ENCODE measurements around the gene FREY1. TPM values are rescaled to one million over a fixed set of nuclear protein-coding genes. Genes with fewer than 3 reads are reported as not detected.

Gene FREY1
- total and polyA plus RNA-seq, 2 of the 8 experiments (the other 6 are each of a cell fraction or from before 2014, with no cell fraction given), result 0.32 to 1.1 TPM

- no peak overlapping the region; the same call in 1 of the 2 replicates for H4K8ac ChIP-seq (ENCODE audit: extremely low read depth, insufficient read depth, low read length)
- H3K14ac ChIP-seq (ENCODE audit: insufficient read length), result no peak overlapping the region
- H3K79me1 ChIP-seq (ENCODE audit: low read depth, low read length), result peaks cover 2% of the 10 kb centered on the region; the same call in 1 of the 2 replicates
- no peak overlapping the region for H2BK12ac ChIP-seq (ENCODE audit: low read depth, low read length)
- H2BK20ac ChIP-seq (ENCODE audit: low read length), result no peak overlapping the region
- H3K9ac ChIP-seq (replicated peaks in 1 of 4; ENCODE audit: extremely low read depth in 1 of 4, low read depth in 3 of 4, low read length in 3 of 4), result no peak overlapping the region; a peak in 1 of 7 replicates
- no peak overlapping the region for H3K56ac ChIP-seq (replicated peaks; ENCODE audit: insufficient read length, low read depth, low read length)
- H3K27me3 ChIP-seq (replicated peaks in 1 of 4; ENCODE audit: control insufficient read depth in 3 of 4, extremely low read depth in 1 of 4, insufficient read depth in 3 of 4, low read length in 3 of 4), result no peaks in the 10 kb centered on the region
- H2BK5ac ChIP-seq (ENCODE audit: low read depth, low read length), result 0 out of 2 replicates have a peak overlapping the region, but pooled peaks have one; percentile 2
- DNase-seq (ENCODE audit: low read depth in 1 of 2, low spot score in 2 of 2), result no peak
- H3K79me2 ChIP-seq (ENCODE audit: control insufficient read depth in 1 of 2, insufficient read depth in 2 of 2, low read length in 2 of 2), result no peaks in the 10 kb centered on the region
- peak overlapping the region; percentile 30 to 48; a peak in 1 of 4 replicates for H3K4me2 ChIP-seq (ENCODE audit: insufficient read depth in 1 of 2, low read depth in 2 of 2, low read length in 2 of 2)
- no peak overlapping the region for H3K23ac ChIP-seq (ENCODE audit: insufficient read length)
- H4K20me1 ChIP-seq (replicated peaks in 1 of 2; ENCODE audit: control insufficient read depth in 1 of 2, insufficient read depth in 2 of 2, low read length in 2 of 2), result peaks cover 0 to 6% of the 10 kb centered on the region in 2 experiments
- H4K5ac ChIP-seq (ENCODE audit: insufficient read length, low read depth, low read length), result no peak overlapping the region
- H2BK120ac ChIP-seq (replicated peaks; ENCODE audit: low read depth, low read length), result no peak overlapping the region
- H2BK15ac ChIP-seq (ENCODE audit: low read length), result 0 out of 2 replicates have a peak overlapping the region, but pooled peaks have one; percentile 83
- peak overlapping the region; percentile 62 for H3K18ac ChIP-seq (ENCODE audit: extremely low read depth, low read length)
- no peak overlapping the region for H2AFZ ChIP-seq (ENCODE audit: low read length)
- ChIA-PET POLR2A (ENCODE audit: partially characterized antibody) (no interaction called here), CTCF (ENCODE audit: partially characterized antibody) (interaction anchor here (0.6 to 8.6 kb wide), 6 partner anchors 13 to 339 kb away, joined by 3 to 90 read pairs (median 3); no protein-coding TSS in a partner anchor)
- H3K9me3 ChIP-seq (ENCODE audit: insufficient read depth in 2 of 2, low read depth in 1 of 2, low read length in 1 of 2), result no peaks in the 10 kb centered on the region
- H2AK5ac ChIP-seq (ENCODE audit: low read depth, low read length), result no peak overlapping the region
- H4K91ac ChIP-seq (replicated peaks; ENCODE audit: insufficient read length, low read length), result no peak overlapping the region
- H3K23me2 ChIP-seq (ENCODE audit: low read depth, low read length), result no peaks in the 10 kb centered on the region
- H3K4me3 ChIP-seq (ENCODE audit: extremely low read depth in 1 of 4, insufficient read depth in 2 of 4, low read depth in 3 of 4, low read length in 4 of 4), result no peak overlapping the region
- no peak overlapping the region for H3K4ac ChIP-seq (replicated peaks; ENCODE audit: insufficient read length, low read depth, low read length)
- no peak for FAIRE-seq
- H3K27ac ChIP-seq (ENCODE audit: low read depth, low read length), result peak overlapping the region; percentile 45; the same call in 1 of the 2 replicates
- peaks cover 14 to 37% (median 22%) of the 10 kb centered on the region in 4 experiments for H3K4me1 ChIP-seq (replicated peaks in 1 of 4; ENCODE audit: control insufficient read depth in 3 of 4, insufficient read depth in 4 of 4, low read length in 3 of 4)
- peaks cover 3 to 21% (median 8%) of the 10 kb centered on the region in 4 experiments; a peak in 4 of 8 replicates for H3K36me3 ChIP-seq (ENCODE audit: control insufficient read depth in 2 of 4, insufficient read depth in 4 of 4, low read length in 3 of 4)
- 83% methylated on average over 2 of the region's 2 CpGs; no CpG with 5 or more reads in 1 of the 2 experiments for WGBS, 2 experiments (ENCODE audit: extremely low coverage in 1 of 2, insufficient coverage in 1 of 2, insufficient read length in 1 of 2, insufficient replicate concordance in 2 of 2, low coverage in 1 of 2, low lambda C conversion rate in 2 of 2, missing lambda C conversion rate in 1 of 2)
- TF ChIP-seq EZH2 (IDR thresholded peaks at IDR 0.05; ENCODE audit: low read depth, low read length, severe bottlenecking) (no peak), GTF2F1 (IDR thresholded peaks at IDR 0.05; ENCODE audit: borderline replicate concordance, low read depth, low read length) (no peak), CEBPB (IDR thresholded peaks at IDR 0.05; ENCODE audit: low read depth, low read length) (no peak), ASH2L (IDR thresholded peaks at IDR 0.05; ENCODE audit: low read length) (no peak), SUZ12 (IDR thresholded peaks at IDR 0.05; ENCODE audit: low read length) (no peak), RAD21 (IDR thresholded peaks at IDR 0.05 in 1 of 2, conservative IDR thresholded peaks at IDR 0.05 in 1 of 2; ENCODE audit: low read depth in 2 of 2, low read length in 2 of 2) (no peak), RFX5 (IDR thresholded peaks at IDR 0.05; ENCODE audit: borderline replicate concordance, low read depth, low read length) (no peak), HDAC2 (IDR thresholded peaks at IDR 0.05; ENCODE audit: borderline replicate concordance in 1 of 2, low read depth in 2 of 2, low read length in 2 of 2) (no peak), ATF2 (IDR thresholded peaks at IDR 0.05; ENCODE audit: low read length) (no peak)
Observed at GRCh38 chr11:45857961-45858474, 49.1 kb downstream of the FREY1 start.
